ENCODE results near the gene AGBL1. TPM values are rescaled to one million over a fixed set of nuclear protein-coding genes. Genes with fewer than 3 reads are reported as not detected.

The AGBL1 gene
- total and polyA plus RNA-seq, 2 donors (not counting 3 experiments of a cell fraction or from before 2014, with no cell fraction given) = not detected

DNA sequence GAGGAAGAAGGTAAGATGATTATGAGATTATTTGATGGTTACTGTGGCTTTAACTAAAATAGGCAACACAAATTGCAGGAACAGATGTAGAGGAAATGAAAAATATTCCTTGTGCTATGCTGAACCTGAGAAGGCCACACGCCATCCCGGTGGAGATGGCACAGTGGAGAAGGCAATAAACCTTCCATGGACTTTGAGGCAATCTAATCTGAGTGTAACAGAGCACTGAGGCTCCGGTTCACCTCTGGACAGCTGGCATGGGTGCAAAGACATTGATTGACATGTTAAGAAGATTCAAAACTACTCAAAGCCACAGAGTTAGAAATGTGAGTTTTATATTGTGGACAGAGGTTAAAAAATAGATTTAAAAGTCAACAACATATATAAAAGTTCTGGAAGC lies 535.7 kb downstream of the AGBL1 start:
- no peaks in the 10 kb centered on the region for H3K9me3 ChIP-seq (replicated peaks; ENCODE audit: control insufficient read depth, insufficient read depth, low read length)
- H3K9ac ChIP-seq (replicated peaks; ENCODE audit: extremely low read depth, insufficient read depth, low read length) = no peak overlapping the region
- H3K4me3 ChIP-seq (replicated peaks in 1 of 3; ENCODE audit: insufficient read depth in 1 of 3, low read depth in 1 of 3, low read length in 3 of 3) = no peak overlapping the region
- no peak overlapping the region for H2AFZ ChIP-seq (ENCODE audit: low read depth, low read length)
- H3K27ac ChIP-seq (ENCODE audit: insufficient read depth, low read depth, low read length) = no peak overlapping the region
- TF ChIP-seq FOS (IDR thresholded peaks at IDR 0.05; ENCODE audit: borderline replicate concordance, insufficient read depth, low read length) = no peak
- no peak for TF ChIP-seq GATA2 (IDR thresholded peaks at IDR 0.05; ENCODE audit: insufficient read depth, insufficient read length, low read depth, low read length)
- no peak for TF ChIP-seq JUN (IDR thresholded peaks at IDR 0.05; ENCODE audit: borderline replicate concordance, insufficient read depth, insufficient read length, low read depth)
- TF ChIP-seq, protein P1, sequence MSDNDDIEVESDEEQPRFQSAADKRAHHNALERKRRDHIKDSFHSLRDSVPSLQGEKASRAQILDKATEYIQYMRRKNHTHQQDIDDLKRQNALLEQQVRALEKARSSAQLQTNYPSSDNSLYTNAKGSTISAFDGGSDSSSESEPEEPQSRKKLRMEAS (IDR thresholded peaks at IDR 0.05; ENCODE audit: insufficient read depth, insufficient read length) = no peak
- no peak for TF ChIP-seq MYC (IDR thresholded peaks at IDR 0.05; ENCODE audit: low read depth, low read length)
- TF ChIP-seq, protein P2, sequence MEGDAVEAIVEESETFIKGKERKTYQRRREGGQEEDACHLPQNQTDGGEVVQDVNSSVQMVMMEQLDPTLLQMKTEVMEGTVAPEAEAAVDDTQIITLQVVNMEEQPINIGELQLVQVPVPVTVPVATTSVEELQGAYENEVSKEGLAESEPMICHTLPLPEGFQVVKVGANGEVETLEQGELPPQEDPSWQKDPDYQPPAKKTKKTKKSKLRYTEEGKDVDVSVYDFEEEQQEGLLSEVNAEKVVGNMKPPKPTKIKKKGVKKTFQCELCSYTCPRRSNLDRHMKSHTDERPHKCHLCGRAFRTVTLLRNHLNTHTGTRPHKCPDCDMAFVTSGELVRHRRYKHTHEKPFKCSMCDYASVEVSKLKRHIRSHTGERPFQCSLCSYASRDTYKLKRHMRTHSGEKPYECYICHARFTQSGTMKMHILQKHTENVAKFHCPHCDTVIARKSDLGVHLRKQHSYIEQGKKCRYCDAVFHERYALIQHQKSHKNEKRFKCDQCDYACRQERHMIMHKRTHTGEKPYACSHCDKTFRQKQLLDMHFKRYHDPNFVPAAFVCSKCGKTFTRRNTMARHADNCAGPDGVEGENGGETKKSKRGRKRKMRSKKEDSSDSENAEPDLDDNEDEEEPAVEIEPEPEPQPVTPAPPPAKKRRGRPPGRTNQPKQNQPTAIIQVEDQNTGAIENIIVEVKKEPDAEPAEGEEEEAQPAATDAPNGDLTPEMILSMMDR (IDR thresholded peaks at IDR 0.05; ENCODE audit: extremely low read depth in 1 of 2, insufficient read depth in 1 of 2, low read depth in 1 of 2, low read length in 2 of 2) = no peak
- no peak for TF ChIP-seq POLR2AphosphoS5 (IDR thresholded peaks at IDR 0.05; ENCODE audit: insufficient read depth, low read depth, low read length)
- no peak for TF ChIP-seq EZH2 (IDR thresholded peaks at IDR 0.05; ENCODE audit: borderline replicate concordance, low read depth, low read length, severe bottlenecking)
- TF ChIP-seq POLR2A (IDR thresholded peaks at IDR 0.05; ENCODE audit: low read depth, low read length) = no peak
- H3K79me2 ChIP-seq (ENCODE audit: control insufficient read depth, insufficient read depth, low read length) = no peaks in the 10 kb centered on the region
- no peaks in the 10 kb centered on the region for H3K9me1 ChIP-seq (replicated peaks; ENCODE audit: control insufficient read depth, extremely low read depth, insufficient read depth, low read length)
- DNase-seq (ENCODE audit: low read depth, low spot score) = no peak
- no peak overlapping the region for H3K4me2 ChIP-seq (ENCODE audit: insufficient read depth, low read length)
- peaks cover 3% of the 10 kb centered on the region for H3K4me1 ChIP-seq (ENCODE audit: control insufficient read depth, extremely low read depth, insufficient read depth, low read length)
- dilution Hi-C loops (cut with MboI; ENCODE audit: extremely low pct_ligation_motif_present, low sequenced_read_pairs) = no loop called here
- POLR2A ChIA-PET = no interaction called here
- FAIRE-seq = no peak
- no peaks in the 10 kb centered on the region for H3K27me3 ChIP-seq (ENCODE audit: control insufficient read depth in 2 of 2, insufficient read depth in 2 of 2, low read length in 2 of 2)
- CTCF ChIA-PET = no interaction called here
- intact Hi-C loops (cut with micrococcal nuclease) = no loop called here
- H3K36me3 ChIP-seq (ENCODE audit: control insufficient read depth in 2 of 2, extremely low read depth in 1 of 2, insufficient read depth in 2 of 2, low read length in 2 of 2) = no peaks in the 10 kb centered on the region
- H4K20me1 ChIP-seq (replicated peaks; ENCODE audit: control insufficient read depth, extremely low read depth, insufficient read depth, low read length) = no peaks in the 10 kb centered on the region
- no TSS peak for BruUV-seq (replicated peaks)

Data from endothelial cell of umbilical vein (primary cell).